NCI-H146 treated with DMSO at 0.1 percent for 48 hours (cell line): Measurements from ENCODE around the gene SCNN1B.
"Not testable (repeated sequence)": the region's sequence is repeated elsewhere in the genome, so short reads cannot be mapped to it uniquely, and the experiment has no call there.

Experiments
- DNase-seq: peaks from one replicate; lab custom pipeline; 2025; ENCODE audit not compliant: unreplicated experiment; lab: John Stamatoyannopoulos, UW

The SCNN1B gene

DNA sequence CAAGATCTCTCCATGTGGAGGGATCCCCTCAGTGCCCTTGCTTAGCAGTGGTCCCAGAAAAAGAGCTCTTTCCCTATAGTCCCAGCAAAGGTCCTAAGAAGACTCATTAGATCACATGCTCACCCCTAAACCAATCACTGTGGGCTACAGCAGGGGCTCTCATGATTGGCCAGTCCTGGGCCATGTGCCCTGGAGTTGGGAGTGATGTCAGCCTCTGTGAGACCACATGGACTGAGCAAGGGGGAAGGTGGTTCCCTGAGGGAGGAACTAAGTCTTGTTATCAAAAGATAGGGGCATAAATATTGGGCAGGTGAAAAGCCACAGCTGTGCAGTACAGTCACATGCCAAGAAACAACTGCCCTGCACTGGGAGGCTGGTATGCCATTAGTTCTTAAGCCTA lies 51.3 kb downstream of the SCNN1B start:
- no peak for DNase-seq

DNA sequence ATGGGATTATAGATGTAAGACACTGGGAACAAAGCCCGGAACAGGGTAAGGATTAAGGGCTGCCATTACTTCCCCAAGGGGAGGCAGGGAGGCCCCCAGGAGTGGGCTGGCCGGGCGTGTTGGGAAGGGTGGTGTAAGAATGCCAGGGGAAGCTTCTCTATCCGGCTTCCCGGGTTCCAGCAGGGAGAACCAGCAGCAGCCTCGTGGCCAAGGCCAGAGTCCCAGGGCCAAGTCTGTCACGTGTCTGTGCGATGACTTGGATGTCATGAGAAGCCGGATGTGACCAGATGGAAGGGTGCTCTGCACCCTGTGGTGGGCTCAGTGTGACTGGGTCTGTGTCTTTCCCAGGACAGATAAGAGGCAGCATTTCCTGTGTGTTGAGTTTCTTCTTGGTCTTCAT lies 52.1 kb downstream of the SCNN1B start:
- DNase-seq = no peak

DNA sequence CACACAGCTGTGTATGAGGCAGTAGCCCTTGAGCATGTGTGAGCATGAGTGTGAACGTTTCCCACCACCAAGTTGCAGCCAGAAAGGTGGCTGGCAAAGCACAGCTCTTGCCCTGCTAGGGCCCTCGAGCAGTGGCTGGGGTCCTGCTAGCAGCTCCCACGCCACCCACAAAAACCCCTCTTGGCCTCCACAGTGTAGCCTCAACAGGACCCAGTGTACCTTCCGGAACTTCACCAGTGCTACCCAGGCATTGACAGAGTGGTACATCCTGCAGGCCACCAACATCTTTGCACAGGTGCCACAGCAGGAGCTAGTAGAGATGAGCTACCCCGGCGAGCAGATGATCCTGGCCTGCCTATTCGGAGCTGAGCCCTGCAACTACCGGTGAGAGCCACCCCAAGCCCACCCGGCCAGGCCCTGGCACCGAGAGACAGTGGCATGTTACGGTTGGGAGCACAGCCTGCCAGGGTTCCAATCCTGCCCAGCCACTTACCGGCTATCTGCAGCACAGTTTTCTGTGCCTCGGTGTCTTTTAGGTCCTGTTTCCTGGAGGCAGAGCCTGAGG lies 53.1 kb downstream of the SCNN1B start:
- DNase-seq = no peak

DNA sequence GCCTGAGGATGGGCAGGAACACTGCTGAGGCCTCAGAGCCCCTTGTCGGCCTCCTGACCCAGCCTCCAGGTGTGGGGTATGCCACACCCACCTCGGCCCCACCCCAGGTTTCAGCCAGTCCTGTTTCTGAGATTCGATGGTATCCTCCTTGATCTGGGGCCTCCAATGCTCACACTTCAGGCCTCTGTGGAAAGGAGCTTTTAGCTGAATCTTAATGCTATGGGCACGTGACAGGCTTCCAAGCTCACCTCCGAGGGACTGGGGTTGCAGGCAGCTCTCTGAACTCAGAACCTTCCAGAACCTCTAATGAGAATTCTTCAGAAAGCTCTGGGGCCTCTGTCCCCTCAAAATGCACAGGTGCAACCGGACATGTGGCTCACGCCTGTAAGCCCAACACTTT lies 54.8 kb downstream of the SCNN1B start:
- no peak for DNase-seq

DNA sequence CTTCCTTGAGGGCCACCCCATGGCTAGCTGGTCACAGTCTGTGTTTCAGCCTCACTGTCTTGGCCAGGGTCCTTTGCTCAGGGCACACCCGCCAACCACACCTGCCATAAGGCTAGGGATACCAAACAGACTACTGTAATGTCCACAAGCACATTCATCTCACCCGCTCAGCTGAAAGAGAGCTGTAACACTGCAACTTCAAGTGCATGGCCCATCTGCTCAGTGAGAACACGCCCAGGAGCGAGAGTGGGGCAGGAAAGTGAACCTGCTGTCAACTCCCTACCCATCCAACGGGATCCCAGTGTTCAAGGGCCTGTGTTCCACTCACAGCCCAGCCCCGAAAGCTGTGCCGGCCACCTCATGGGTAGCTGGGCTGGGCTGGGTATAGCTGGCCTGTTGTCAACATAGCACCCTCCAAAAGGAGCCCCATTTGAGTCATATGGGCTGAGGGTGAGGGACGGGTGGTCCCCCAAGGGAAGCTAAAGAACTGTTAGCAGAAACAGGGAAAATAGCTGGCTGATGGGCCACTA lies 55.7 kb downstream of the SCNN1B start:
- no peak for DNase-seq

DNA sequence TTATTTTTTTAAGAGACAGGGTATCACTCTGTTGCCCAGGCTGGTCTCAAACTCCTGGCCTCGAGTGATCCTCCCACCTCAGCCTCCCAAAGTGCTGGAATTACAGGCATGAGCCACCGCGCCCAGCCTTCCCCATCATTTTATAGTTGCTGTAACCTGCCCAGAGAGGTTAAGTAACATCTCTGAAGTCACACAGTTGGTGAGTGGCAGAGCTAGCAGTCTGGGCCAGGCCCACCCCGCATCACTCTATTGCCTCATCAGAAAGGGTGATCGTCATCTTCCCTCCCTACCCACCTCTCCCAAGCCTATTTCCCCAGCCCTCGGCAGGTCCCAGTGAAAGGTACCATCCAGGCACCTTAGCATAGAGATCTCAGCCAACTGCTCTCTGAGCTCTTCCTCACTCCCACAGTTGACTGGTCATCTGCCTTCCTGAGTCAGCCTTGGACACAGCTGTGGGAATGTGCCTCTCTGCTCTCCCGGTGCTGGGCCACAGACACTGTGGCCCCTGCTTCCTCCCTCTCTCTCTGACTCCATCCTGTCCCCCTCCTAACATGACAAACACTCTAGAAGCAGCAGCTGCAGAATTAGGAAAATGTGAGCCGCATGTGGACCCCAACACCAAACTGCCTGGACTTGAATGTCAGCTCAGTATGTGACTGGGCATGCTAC lies 57.1 kb downstream of the SCNN1B start:
- no peak for DNase-seq

DNA sequence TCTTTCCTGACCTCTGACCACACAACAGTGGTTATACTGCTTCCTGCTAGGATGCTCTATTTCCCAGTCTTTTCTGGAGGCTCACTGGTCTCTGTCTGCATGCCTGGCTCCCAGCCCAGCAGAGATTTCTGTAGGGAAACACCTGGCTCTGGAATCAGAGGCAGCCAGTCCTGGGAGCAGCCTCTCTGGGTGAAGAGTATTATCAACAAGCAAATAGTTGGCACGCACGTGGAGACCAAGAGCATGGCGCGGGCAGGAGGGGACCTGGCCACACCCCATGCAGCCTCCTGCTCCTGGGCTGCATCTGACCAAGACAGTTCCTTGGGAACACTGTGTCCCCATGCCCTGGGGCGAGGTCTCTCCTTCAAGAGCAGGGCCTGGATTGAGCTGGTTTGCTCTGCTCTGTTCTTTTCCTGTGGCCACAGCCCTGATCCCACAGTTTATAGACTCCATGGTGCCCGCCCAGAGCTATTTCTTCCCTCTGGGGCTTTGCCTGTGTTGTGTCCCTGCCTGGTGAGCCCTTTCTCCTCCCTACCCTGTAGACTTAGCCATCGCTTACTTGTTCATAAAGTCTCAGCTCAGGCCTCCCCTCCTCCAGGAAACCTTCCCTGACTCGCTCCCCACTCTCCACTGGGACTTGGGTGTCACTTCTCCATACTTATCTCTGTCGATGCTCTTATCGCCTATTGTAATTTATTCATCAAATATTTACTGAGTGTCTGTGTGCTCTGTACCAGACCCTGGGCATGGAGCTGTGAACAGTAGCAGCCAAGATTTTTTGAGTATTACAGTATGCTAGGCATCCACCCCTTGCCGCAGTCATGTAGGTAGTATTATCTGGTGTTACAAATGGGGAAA lies 60.6 kb downstream of the SCNN1B start:
- DNase-seq = peak; percentile 63

DNA sequence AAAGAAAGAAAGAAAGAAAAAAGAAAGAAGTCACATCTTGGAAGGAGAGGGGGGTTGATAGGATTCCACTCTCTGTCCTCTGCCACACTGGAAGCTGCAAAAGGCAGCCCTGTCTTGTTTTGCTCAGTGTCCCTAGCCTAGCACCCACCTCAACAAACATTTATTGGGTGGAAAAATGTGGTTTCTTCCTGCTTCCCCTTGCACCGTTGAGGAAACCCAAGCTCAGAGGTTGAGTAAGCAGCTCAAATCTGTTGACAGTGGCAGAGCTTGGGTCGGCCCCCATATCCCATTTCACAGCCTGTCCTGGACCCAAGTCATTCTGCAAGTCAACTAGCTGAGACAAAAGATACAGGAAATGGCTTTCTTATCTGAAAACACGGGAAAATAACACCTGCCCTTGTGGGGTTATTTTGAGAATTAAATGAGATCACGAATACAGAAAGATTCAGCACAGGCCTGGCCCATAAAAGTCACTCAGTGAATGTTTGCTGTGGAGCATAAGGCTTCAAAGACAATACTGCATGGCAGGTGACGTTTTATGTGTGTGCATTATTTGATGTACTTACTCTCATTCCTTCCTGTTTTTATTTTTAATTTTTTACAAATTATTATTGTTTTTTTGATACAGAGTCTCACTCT lies 63.6 kb downstream of the SCNN1B start:
- DNase-seq = peak; percentile 82

DNA sequence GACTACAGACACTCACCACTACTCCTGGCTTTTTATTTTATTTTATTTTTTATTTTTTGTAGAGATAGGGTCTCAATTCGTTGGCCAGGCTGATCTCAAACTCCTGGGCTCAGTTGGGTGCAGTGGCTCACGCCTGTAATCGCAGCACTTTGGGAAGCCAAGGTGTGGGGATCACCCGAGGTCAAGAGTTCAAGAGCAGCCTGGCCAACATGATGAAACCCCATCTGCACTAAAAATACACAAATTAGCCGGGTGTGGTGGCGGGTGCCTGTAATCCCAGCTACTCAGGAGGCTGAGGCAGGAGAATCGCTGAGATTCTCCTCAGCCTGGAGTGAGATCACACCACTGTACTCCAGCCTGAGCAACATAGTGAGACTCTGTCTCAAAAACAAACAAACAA lies 64.2 kb downstream of the SCNN1B start:
- DNase-seq = not testable (repeated sequence)

DNA sequence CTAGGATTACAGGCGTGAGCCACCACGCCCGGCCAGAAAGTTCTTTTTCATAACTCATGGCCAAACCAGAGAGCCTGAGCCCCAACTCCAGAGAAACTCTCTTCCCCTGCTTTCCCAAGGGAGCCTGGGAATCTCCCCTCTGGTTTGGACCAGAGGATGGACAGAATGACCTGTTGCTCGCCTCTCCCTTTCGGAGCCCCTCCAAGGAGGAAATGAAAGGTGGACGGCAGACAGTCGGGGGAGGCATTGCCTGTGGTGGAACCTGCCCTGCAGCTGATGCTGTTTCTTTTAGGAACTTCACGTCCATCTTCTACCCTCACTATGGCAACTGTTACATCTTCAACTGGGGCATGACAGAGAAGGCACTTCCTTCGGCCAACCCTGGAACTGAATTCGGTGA lies 65.5 kb downstream of the SCNN1B start:
- DNase-seq = no peak

DNA sequence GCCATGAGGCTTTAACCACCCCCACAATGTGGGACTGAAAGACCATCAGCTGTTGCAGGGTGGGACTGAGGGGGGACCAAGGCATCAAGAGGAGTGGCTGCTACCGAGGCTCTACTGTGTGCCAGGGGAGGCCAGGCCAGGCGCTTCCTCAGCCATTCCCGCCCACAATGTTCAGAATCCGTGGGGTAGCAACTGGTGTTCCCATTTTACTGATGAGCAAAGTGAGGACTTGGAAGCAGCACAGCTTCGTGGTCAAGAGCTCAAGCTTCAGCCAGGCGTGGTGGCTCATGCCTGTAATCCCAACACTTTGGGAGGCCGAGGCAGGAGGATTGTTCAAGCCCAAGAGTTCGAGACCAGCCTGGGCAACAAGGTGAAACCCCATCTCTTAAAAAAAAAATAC lies 65.9 kb downstream of the SCNN1B start:
- no peak for DNase-seq

DNA sequence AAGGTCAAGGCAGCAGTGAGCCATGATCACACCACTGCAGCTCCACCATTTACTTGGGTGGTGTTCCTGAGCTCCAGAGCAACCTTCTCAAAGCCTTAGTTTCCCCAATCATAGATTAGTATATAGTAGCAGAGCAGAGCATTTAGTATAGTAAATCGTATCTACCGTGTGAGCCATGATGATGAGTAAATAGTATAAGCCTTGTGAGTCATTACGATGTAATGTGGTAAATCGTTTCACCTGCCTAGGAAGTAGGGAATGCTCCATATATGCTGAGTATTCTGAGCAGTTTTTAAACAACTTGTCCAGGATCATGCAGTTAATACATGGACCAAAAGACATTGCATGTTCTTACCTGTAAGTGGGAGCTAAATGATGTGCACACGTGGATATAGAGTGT lies 66.4 kb downstream of the SCNN1B start:
- no peak for DNase-seq

DNA sequence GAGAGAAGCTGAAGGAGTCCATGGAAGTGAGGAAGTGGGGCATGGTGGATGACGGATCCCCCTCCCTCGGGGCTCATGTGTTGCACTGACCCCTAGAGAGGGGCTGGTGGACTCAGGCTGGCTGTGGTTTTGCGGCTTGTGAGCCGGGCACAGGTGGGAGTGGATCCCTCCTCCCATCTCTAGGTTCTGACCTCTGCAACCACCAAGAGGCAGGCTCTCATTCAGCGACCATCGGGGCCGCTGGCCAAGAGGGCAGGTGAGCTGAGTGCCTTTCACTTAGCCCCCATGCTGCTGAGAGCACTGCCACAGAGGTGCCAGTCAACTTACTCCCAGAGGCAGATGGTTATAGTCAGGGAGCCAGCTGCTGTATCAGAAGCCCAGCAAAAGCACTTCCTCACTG lies 67.3 kb downstream of the SCNN1B start:
- no peak for DNase-seq

DNA sequence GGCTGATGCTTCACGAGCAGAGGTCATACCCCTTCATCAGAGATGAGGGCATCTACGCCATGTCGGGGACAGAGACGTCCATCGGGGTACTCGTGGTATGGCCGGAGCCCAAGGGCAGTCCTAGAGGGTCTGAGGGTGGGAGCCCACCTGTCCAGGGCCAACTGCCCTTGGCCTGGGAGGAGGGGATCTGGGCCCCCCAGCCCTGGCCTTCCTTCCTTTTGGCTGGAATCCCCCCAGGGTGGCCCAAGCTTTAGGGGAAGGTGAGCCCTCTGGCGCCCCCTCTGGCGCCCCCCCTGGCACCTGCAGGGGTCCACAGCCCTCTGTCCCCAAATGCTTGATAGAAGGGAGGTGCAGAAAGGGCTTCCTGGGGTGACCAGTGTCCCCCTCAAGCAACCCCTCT lies 69.3 kb downstream of the SCNN1B start:
- no peak for DNase-seq

DNA sequence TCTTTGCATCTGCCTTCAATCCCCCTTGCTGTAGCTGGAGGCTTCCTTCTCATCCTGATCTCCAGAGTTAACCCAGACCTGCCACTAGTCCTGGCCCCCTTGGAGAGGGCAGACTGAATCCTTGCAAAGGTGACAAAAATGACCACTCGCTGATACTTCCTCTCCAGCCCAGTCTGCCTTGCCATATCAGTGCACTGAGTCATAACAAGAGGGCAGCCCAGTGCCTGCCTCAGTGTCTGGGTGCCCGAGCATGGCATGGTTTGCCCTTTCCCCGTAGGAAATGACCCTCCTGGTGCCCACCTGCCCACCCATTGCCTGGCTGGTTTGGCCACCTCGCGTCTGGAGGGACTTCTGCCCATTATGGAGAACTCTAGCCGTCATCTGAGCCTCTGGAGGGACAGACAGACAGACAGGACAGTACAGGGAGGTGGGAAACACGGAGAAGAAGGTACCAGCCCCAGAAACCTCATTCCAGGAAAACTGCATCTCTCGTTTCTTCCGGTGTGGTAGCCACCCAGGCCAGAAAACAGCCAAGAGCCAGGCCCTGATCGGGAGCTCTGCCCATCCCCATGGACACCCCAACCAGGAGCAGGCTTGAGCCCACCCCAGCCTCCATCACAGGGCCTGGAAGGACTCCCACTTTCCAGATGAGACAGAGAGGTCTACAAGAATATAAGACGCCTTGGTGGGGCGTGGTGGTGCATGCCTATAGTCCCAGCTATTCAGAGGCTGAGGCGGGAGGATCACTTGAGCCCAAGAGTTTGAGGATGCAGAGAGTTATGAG lies 71.5 kb downstream of the SCNN1B start:
- DNase-seq = no peak

DNA sequence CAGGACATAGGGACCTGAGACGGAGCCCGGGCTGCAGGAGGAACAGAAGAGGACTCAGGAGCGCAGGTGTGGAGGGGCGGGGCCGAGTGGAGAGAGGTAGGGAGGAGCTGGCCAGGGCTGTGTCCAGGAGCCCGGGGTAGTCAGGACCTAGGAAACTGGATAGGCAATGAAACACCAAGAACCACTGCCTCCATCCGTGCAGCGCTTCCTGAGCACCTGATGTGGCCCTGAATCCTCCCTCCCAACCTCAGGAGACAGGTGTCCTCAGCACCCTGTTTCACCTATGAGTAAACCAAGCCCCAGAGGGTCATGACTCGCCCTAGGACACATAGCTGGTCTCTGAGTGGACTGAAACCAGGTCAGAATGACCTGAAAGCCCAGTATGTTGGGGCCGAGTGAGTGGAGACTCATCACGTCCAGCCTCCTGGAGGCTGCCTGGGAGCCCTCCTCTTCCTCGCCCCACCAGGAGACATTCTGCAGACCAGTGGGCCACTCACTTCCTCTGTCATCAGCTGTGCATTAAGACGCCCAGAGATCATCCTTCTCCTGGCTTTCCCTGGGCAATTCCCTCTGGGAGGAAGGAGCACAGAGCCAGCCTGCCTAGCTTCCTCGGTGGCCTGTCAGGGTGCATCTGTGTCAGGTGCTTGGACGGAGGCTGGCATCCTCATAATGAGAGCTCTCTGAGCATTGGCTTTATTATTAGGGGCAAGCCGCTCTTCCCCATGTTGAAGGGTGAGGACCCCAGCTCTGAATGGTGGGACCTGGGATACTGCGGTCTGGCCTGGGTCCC lies 72.8 kb downstream of the SCNN1B start:
- DNase-seq = peak; percentile 49

DNA sequence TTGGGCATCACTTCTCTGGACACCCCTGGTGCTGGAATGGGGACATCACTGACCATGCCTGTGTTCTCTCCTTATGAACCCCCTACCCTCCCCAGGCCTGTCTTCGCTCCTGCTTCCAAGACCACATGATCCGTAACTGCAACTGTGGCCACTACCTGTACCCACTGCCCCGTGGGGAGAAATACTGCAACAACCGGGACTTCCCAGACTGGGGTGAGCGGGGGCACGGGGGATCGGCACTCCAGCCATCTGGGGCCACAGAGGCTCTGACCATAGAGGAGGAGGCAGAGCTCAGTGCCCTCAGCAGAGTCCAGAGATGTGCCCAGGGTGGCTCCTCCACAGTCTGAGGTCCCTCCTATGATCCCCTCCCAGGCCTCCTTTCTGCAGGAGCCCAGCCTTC lies 73.5 kb downstream of the SCNN1B start:
- no peak for DNase-seq

DNA sequence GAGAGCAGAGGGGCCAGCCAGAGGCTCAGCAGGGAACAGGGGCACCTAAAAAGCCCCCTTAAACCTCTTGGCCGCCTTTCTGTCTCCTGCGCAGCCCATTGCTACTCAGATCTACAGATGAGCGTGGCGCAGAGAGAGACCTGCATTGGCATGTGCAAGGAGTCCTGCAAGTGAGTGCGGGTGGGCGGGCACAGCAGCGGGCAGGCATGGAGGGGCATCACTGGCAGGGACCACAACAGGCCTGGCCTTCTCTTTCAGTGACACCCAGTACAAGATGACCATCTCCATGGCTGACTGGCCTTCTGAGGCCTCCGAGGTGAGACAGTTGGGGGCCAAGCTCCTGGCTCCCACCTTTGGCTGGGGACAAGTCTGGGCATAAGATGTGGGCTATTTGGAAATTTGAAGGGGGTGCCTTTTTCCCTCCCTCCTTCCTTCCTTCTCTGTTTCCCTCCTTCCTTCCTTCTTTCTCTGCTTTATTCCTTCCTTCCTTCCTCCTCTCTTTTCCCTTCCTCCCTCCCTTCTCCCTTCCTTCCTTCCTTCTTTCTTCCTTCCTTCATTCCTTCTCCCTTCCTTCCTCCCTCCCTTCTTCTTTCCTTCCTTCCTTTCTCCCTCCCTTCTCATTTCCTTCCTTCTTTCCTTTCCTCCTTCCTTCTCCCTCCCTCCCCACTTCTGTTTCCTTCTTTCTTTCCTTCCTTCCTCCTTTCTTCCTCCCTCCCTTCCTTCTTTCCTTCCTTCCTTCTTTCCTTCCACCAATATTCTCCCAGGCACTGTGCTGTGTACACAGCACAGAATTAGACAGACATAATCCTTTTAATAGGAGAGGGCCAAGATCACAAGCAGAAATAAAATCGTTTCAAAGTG lies 75.2 kb downstream of the SCNN1B start:
- no peak for DNase-seq

DNA sequence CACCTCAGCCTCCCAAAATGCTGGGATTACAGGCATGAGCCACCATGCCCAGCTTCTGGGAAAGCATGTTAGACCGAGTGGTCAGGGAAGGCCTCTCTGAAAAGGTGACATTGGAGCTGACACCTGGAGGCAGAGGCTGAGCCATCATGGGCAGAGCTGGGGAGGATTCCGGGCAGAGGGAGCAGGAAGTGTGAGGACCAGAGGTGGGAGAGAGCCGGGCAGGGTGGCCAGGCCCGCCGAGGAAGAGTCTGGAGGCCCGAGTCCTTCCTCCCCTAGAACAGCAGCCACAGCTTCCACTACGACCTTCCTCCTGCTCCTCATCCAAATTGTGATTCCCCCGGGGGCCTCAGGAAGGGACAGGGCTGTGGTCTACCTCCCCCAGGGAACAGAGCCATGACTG lies 76.2 kb downstream of the SCNN1B start:
- no peak for DNase-seq
